HCT116 (cell line): ENCODE data around the gene ACADS.

Source experiments
- ATF3 ChIP-seq: IDR thresholded peaks from 2 replicates; pipeline ENCODE4 v1.6.1; 2012
- CBX3 ChIP-seq: IDR thresholded peaks from 2 replicates; pipeline ENCODE4 v1.6.1; 2012; ENCODE audit warnings: low read depth
- EZH2phosphoT487 ChIP-seq: fragments of 200-600 bp; IDR thresholded peaks from 2 replicates; pipeline ENCODE4 v1.6.1; 2018; ENCODE audit warnings: antibody characterized with exemption, borderline replicate concordance
- MAX ChIP-seq: IDR thresholded peaks from 2 replicates; pipeline ENCODE4 v1.6.1; 2012
- POLR2A ChIP-seq: IDR thresholded peaks from 2 replicates; pipeline ENCODE4 v1.7.0; 2011; ENCODE audit warnings: borderline replicate concordance; ENCODE audit not compliant: insufficient read depth, insufficient read length; ENCODE audit errors: extremely low read depth
- POLR2AphosphoS5 ChIP-seq: IDR thresholded peaks from 2 replicates; pipeline ENCODE4 v1.6.1; 2011; ENCODE audit warnings: mild to moderate bottlenecking, low read depth, low read length, moderate library complexity
- SP1 ChIP-seq: IDR thresholded peaks from 2 replicates; pipeline ENCODE4 v1.6.1; 2012; ENCODE audit warnings: low read depth
- YY1 ChIP-seq: IDR thresholded peaks from 2 replicates; pipeline ENCODE4 v1.6.1; 2011; ENCODE audit warnings: low read length, low read depth, moderate library complexity, mild to moderate bottlenecking; ENCODE audit not compliant: insufficient replicate concordance; ENCODE audit errors: extremely low read depth
- ZFX ChIP-seq: fragments of 450-650 bp; IDR thresholded peaks from 2 replicates; pipeline ENCODE4 v1.6.1; 2017
- ZNF274 ChIP-seq: fragments of 200-500 bp; sonication (Bioruptor generic); IDR thresholded peaks from 2 replicates; pipeline ENCODE4 v1.6.1; 2014; ENCODE audit warnings: mild to moderate bottlenecking, low read depth, low read length, inconsistent platforms
- TF ChIP-seq, protein P1 (sequence below), 3 experiments: fragments of 200-600 bp in 1 of 3; sonication (generic) in 1 of 3; IDR thresholded peaks in 2 of 3; conservative IDR thresholded peaks in 1 of 3; 2 replicates each; pipeline ENCODE4 v1.5.1; 2012 to 2017; ENCODE audit warnings: low read depth in 2 of 3, low read length in 2 of 3, antibody characterized with exemption in 1 of 3, borderline replicate concordance in 1 of 3, control low read depth in 1 of 3, mild to moderate bottlenecking in 1 of 3, mixed read lengths in 1 of 3, mixed run types in 1 of 3, moderate library complexity in 1 of 3; ENCODE audit not compliant: insufficient read depth in 1 of 3

GRCh38 chr12:120690978-120691377, 34.6 kb upstream of the ACADS start:
- no peak for TF ChIP-seq POLR2A
- TF ChIP-seq ZFX = no peak
- TF ChIP-seq ATF3 = no peak
- no peak for TF ChIP-seq POLR2AphosphoS5
- TF ChIP-seq, protein P1, sequence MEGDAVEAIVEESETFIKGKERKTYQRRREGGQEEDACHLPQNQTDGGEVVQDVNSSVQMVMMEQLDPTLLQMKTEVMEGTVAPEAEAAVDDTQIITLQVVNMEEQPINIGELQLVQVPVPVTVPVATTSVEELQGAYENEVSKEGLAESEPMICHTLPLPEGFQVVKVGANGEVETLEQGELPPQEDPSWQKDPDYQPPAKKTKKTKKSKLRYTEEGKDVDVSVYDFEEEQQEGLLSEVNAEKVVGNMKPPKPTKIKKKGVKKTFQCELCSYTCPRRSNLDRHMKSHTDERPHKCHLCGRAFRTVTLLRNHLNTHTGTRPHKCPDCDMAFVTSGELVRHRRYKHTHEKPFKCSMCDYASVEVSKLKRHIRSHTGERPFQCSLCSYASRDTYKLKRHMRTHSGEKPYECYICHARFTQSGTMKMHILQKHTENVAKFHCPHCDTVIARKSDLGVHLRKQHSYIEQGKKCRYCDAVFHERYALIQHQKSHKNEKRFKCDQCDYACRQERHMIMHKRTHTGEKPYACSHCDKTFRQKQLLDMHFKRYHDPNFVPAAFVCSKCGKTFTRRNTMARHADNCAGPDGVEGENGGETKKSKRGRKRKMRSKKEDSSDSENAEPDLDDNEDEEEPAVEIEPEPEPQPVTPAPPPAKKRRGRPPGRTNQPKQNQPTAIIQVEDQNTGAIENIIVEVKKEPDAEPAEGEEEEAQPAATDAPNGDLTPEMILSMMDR (IDR thresholded peaks at IDR 0.05 in 2 of 3, conservative IDR thresholded peaks at IDR 0.05 in 1 of 3; ENCODE audit: borderline replicate concordance in 1 of 3, insufficient read depth in 1 of 3, low read depth in 2 of 3, low read length in 2 of 3) = no peak
- TF ChIP-seq MAX = no peak
- TF ChIP-seq EZH2phosphoT487 = no peak
- TF ChIP-seq SP1 = no peak
- TF ChIP-seq ZNF274 = no peak
- TF ChIP-seq YY1 = no peak
- TF ChIP-seq CBX3 = no peak
